ENCODE data around the gene UNK. TPM values are rescaled to one million over a fixed set of nuclear protein-coding genes. Genes with fewer than 3 reads are reported as not detected.

Gene UNK
- total RNA-seq, 1 donor from 2014 or later: 16.7 TPM

GRCh38 chr17:75839942-75840798, 55.6 kb downstream of the UNK start:
- Histone ChIP-seq H3K9me3 (ENCODE audit: insufficient read depth, low read depth, low read length) (no peaks in the 10 kb centered on the region), H3K9ac (ENCODE audit: low read length) (no peak overlapping the region), H3K4me2 (ENCODE audit: low read length) (no peak overlapping the region), H3K79me2 (ENCODE audit: insufficient read depth, low read length) (no peaks in the 10 kb centered on the region), H3K4me1 (ENCODE audit: insufficient read depth, low read length) (peaks cover 5% of the 10 kb centered on the region), H3K36me3 (ENCODE audit: insufficient read depth, low read length) (no peaks in the 10 kb centered on the region), H3K27me3 (ENCODE audit: insufficient read depth, low read length) (no peaks in the 10 kb centered on the region), H4K20me1 (ENCODE audit: insufficient read depth, low read length) (no peaks in the 10 kb centered on the region), H3K27ac (ENCODE audit: low read depth, low read length) (no peak overlapping the region), H2AFZ (ENCODE audit: low read depth, low read length) (no peak overlapping the region), H3K4me3 (ENCODE audit: insufficient read depth, low read depth, low read length) (no peak overlapping the region)
- Mint-ChIP-seq H3K27me3 (ENCODE audit: low read depth, unreplicated experiment) (peaks cover 4% of the 10 kb centered on the region), H3K4me1 (ENCODE audit: low read depth, unreplicated experiment) (no peaks in the 10 kb centered on the region), H3K9me3 (ENCODE audit: unreplicated experiment) (no peaks in the 10 kb centered on the region), H3K4me3 (ENCODE audit: unreplicated experiment) (no peak overlapping the region), H3K36me3 (ENCODE audit: low read depth, unreplicated experiment) (peaks cover 1% of the 10 kb centered on the region), H3K27ac (ENCODE audit: unreplicated experiment) (no peak overlapping the region)
- FAIRE-seq (no peak), DNase-seq (ENCODE audit: low read depth) (no peak)
- no peak for TF ChIP-seq EZH2 (IDR thresholded peaks at IDR 0.05; ENCODE audit: insufficient read depth, low read length)
- TF ChIP-seq CTCF (IDR thresholded peaks at IDR 0.05; ENCODE audit: insufficient read depth, low read depth, low read length): no peak

- Mint-ChIP-seq H3K36me3 (ENCODE audit: low read depth, unreplicated experiment) (peaks cover 2% of the 10 kb centered on the region), H3K9me3 (ENCODE audit: unreplicated experiment) (no peaks in the 10 kb centered on the region), H3K27ac (ENCODE audit: unreplicated experiment) (no peak overlapping the region), H3K27me3 (ENCODE audit: low read depth, unreplicated experiment) (peaks cover 3% of the 10 kb centered on the region), H3K4me1 (ENCODE audit: low read depth, unreplicated experiment) (peaks cover 2% of the 10 kb centered on the region), H3K4me3 (ENCODE audit: unreplicated experiment) (no peak overlapping the region)
- no peaks in the 10 kb centered on the region for H3K79me2 ChIP-seq (ENCODE audit: insufficient read depth, low read length)
- no peak for FAIRE-seq
- no peaks in the 10 kb centered on the region for H3K27me3 ChIP-seq (ENCODE audit: insufficient read depth, low read length)
- H3K27ac ChIP-seq (ENCODE audit: low read depth, low read length): no peak overlapping the region
- no peak overlapping the region for H3K9ac ChIP-seq (ENCODE audit: low read length)
- no peak overlapping the region for H3K4me3 ChIP-seq (ENCODE audit: insufficient read depth, low read depth, low read length)
- no peak for DNase-seq (ENCODE audit: low read depth)
- no peaks in the 10 kb centered on the region for H4K20me1 ChIP-seq (ENCODE audit: insufficient read depth, low read length)
- no peak for TF ChIP-seq CTCF (IDR thresholded peaks at IDR 0.05; ENCODE audit: insufficient read depth, low read depth, low read length)
- no peak for TF ChIP-seq EZH2 (IDR thresholded peaks at IDR 0.05; ENCODE audit: insufficient read depth, low read length)
- no peak overlapping the region for H2AFZ ChIP-seq (ENCODE audit: low read depth, low read length)
- no peaks in the 10 kb centered on the region for H3K36me3 ChIP-seq (ENCODE audit: insufficient read depth, low read length)
- H3K4me2 ChIP-seq (ENCODE audit: low read length): no peak overlapping the region
- peaks cover 7% of the 10 kb centered on the region for H3K4me1 ChIP-seq (ENCODE audit: insufficient read depth, low read length)
- H3K9me3 ChIP-seq (ENCODE audit: insufficient read depth, low read depth, low read length): no peaks in the 10 kb centered on the region
Measured at GRCh38 chr17:75840799-75841164, 56.2 kb downstream of the UNK start.

GRCh38 chr17:75842411-75842810, 57.8 kb downstream of the UNK start:
- Histone ChIP-seq H3K4me3 (ENCODE audit: insufficient read depth, low read depth, low read length) (no peak overlapping the region), H3K79me2 (ENCODE audit: insufficient read depth, low read length) (no peaks in the 10 kb centered on the region), H3K4me2 (ENCODE audit: low read length) (no peak overlapping the region), H3K27ac (ENCODE audit: low read depth, low read length) (no peak overlapping the region), H3K27me3 (ENCODE audit: insufficient read depth, low read length) (no peaks in the 10 kb centered on the region), H3K9me3 (ENCODE audit: insufficient read depth, low read depth, low read length) (no peaks in the 10 kb centered on the region), H3K9ac (ENCODE audit: low read length) (no peak overlapping the region), H3K36me3 (ENCODE audit: insufficient read depth, low read length) (no peaks in the 10 kb centered on the region), H3K4me1 (ENCODE audit: insufficient read depth, low read length) (peaks cover 7% of the 10 kb centered on the region), H2AFZ (ENCODE audit: low read depth, low read length) (no peak overlapping the region), H4K20me1 (ENCODE audit: insufficient read depth, low read length) (no peaks in the 10 kb centered on the region)
- peaks cover 5% of the 10 kb centered on the region for H3K36me3 Mint-ChIP-seq (ENCODE audit: low read depth, unreplicated experiment)
- TF ChIP-seq CTCF (IDR thresholded peaks at IDR 0.05; ENCODE audit: insufficient read depth, low read depth, low read length) (no peak), EZH2 (IDR thresholded peaks at IDR 0.05; ENCODE audit: insufficient read depth, low read length) (no peak)
- FAIRE-seq (no peak), DNase-seq (ENCODE audit: low read depth) (no peak)
- H3K9me3 Mint-ChIP-seq (ENCODE audit: unreplicated experiment): no peaks in the 10 kb centered on the region
- peaks cover 2% of the 10 kb centered on the region for H3K27me3 Mint-ChIP-seq (ENCODE audit: low read depth, unreplicated experiment)
- peaks cover 6% of the 10 kb centered on the region for H3K4me1 Mint-ChIP-seq (ENCODE audit: low read depth, unreplicated experiment)
- no peak overlapping the region for H3K27ac Mint-ChIP-seq (ENCODE audit: unreplicated experiment)
- H3K4me3 Mint-ChIP-seq (ENCODE audit: unreplicated experiment): no peak overlapping the region

Measured in astrocyte (in vitro differentiated cells and primary cell).